Measurements from ENCODE around the gene CTNNA3.
"Not testable (repeated sequence)": the region's sequence is repeated elsewhere in the genome, so short reads cannot be mapped to it uniquely, and the experiment has no call there.

CTNNA3 gene

DNA sequence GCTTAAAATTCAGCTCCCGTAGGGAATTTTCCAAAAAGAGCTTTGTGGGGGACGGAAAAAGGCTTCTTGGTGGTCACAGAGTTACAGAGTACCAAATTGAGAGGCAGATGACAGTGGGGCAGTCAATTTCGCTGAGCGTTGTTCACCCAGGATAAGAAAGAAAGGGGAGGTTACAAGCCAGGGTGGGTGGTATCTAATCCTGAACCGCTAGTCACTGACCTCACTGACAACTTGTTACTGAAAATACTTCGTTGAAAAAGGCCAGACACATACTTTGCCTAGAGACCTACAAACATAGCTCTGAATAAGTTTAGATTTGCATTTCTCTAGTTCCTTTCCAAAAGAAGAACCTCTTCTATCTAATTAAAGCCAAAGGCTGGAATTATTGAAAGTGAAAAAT, at the start of gene CTNNA3:
Gene CTNNA3, minus strand, starts transcription at position 167 of the 400 bp plus-strand sequence.
- DNase-seq = no peak
- ATAC-seq = no peak
- H3K9me3 Mint-ChIP-seq = no peaks in the 10 kb centered on the region
- H3K27ac Mint-ChIP-seq = no peak within 1 kb of the TSS
- H3K27me3 Mint-ChIP-seq = peaks cover 35% of the 10 kb centered on the region
- no peak within 1 kb of the TSS for H3K4me3 Mint-ChIP-seq
- no peaks in the 10 kb centered on the region for H3K4me1 Mint-ChIP-seq

DNA sequence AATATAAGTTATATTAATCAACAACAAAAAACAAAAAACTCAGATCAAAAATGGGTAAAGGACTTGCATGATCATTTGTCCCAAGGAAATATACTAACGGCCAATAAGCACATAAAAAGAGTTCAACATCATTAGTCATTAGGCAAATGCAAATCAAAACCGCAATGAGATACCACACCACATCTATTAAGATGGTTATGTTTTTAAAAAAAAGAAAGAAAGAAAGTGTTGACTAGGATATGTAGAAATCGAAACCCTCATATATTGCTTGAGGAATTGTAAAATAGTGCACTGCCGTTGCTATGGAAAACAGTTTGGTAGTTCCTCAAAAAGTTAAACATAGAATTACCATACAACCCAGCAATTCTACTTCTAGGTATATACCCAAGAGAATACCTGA, 39.4 kb upstream of the CTNNA3 start:
- H3K9me3 Mint-ChIP-seq = no peaks in the 10 kb centered on the region
- H3K27ac Mint-ChIP-seq = no peak overlapping the region
- H3K4me3 Mint-ChIP-seq = no peak overlapping the region
- H3K27me3 Mint-ChIP-seq = no peaks in the 10 kb centered on the region
- no peak for ATAC-seq
- no peak for DNase-seq
- H3K4me1 Mint-ChIP-seq = peaks cover 7% of the 10 kb centered on the region

DNA sequence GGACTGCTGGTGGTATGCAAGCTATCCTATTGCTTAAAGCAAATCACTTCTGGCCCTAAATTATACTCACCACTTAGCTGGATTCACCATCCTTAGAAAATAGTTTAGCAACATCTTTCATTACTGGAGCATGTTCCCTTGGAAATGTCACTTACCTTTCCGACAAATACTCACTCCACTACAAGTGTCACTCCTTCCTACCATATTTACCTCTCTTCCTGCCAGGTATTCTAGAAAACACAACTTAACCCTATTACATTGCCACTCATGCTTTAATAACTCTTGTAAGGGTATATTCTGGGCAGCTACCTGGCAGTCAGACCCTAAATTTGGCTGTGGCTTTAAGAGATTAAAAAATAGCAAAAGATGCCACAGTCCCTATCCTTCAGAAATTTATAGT, 37.5 kb upstream of the CTNNA3 start:
- Mint-ChIP-seq H3K4me1 (peaks cover 7% of the 10 kb centered on the region), H3K27ac (no peak overlapping the region), H3K4me3 (no peak overlapping the region), H3K9me3 (no peaks in the 10 kb centered on the region), H3K27me3 (no peaks in the 10 kb centered on the region)
- DNase-seq (no peak), ATAC-seq (no peak)

DNA sequence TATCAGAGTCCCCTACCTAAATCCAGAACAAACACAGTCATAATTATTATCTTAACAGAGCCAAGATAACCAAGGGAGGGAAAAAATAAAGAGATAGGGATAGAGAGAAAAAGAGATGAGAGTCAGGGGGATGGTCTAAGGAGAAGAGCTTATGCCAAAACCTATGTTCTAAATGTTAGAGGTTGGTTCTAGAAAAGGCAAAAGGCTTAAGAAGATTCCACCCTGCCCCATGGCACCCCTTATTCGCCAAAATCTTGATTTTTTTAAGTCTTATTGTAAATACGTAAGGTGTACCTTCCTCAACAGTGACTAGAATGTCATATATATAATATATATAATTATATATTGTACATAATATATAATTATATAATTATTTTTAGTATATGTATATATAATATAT, 29.6 kb upstream of the CTNNA3 start:
- Mint-ChIP-seq H3K27ac (no peak overlapping the region), H3K9me3 (no peaks in the 10 kb centered on the region), H3K4me3 (no peak overlapping the region), H3K27me3 (no peaks in the 10 kb centered on the region), H3K4me1 (no peaks in the 10 kb centered on the region)
- DNase-seq (no peak), ATAC-seq (no peak)

DNA sequence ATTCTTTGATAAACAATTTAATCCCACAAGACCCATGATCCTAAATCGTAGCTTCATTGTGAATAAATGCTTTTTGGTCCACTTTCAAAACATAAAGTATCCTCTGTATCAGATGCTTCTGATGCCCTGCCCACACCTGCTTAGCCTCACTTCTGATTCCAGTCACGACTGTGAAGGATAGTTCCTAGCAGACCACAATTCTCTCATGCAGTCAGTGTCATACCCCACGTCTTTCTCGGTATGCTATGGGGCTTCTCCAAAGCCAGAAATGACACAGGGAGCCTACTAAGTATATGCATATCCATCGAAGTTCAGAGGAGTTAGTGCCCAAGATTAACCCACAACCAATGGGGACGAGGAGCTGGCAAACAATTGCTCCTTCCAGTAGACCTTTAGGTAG, 27.6 kb upstream of the CTNNA3 start:
- Mint-ChIP-seq H3K4me1 (no peaks in the 10 kb centered on the region), H3K4me3 (no peak overlapping the region), H3K27me3 (peaks cover 7% of the 10 kb centered on the region), H3K27ac (no peak overlapping the region), H3K9me3 (no peaks in the 10 kb centered on the region)
- ATAC-seq (peak; percentile 37), DNase-seq (no peak)

DNA sequence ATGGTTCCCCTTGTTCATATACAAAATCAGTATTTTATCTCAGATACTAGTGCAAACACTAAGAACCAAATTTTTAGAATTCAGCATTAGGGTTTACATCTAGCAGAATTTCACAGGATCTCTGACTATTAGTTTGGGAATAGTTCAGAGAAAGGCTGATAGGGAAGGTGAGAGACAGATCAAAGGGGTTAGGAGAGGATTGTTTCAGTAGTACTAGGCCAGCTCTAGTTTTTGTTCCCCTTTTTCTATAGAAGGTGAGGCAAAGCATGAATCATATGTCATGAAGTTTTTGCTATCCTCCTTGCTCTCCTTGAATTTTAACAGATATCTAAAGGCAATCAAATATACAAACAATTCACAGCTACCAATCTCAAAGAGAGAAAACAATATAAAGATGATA, 26.1 kb upstream of the CTNNA3 start:
- Mint-ChIP-seq H3K4me3 (no peak overlapping the region), H3K9me3 (no peaks in the 10 kb centered on the region), H3K27ac (no peak overlapping the region), H3K27me3 (peaks cover 7% of the 10 kb centered on the region), H3K4me1 (no peaks in the 10 kb centered on the region)
- DNase-seq (no peak), ATAC-seq (no peak)

DNA sequence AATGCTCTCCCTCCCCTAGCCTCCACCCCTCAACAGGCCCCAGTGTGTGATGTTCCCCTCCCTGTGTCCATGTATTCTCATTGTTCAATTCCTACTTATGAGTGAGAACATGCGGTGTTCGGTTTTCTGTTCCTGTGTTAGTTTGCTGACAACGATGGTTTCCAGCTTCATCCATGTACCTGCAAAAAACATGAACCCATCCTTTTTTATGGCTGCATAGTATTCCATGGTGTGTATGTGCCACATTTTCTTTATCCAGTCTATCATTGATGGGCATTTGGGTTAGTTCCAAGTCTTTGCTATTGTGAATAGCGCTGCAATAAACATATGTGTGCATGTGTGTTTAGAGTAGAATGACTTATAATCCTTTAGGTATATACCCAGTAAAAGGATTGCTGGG, 20.5 kb upstream of the CTNNA3 start:
- H3K9me3 Mint-ChIP-seq = peaks cover 0 to 16% of the 10 kb centered on the region in 2 donors
- H3K4me3 Mint-ChIP-seq, H3K27me3 Mint-ChIP-seq, H3K4me1 Mint-ChIP-seq, ATAC-seq, H3K27ac Mint-ChIP-seq, DNase-seq: not testable (repeated sequence)

DNA sequence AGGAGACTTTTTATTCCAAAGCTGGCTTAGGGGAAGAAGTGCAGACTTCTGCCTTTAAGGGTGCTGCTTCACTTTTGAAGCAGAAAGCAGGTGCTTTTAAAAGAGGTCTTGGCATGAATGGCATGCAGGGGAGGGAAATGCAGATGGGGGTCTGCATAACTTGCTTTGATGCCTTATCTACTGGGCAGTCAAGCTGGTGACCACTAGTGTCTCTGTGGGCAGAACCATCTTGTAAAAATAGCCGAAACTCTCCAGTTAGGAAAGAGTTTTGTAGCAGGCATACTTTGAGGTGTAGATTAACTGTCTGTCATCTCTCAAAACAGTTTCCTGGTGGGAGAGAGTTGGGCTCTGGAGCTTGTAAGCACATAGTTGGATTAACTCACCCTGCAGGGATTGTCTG, 9.9 kb upstream of the CTNNA3 start:
- no peak overlapping the region for H3K4me3 Mint-ChIP-seq
- H3K9me3 Mint-ChIP-seq = no peaks in the 10 kb centered on the region
- H3K27ac Mint-ChIP-seq = no peak overlapping the region
- DNase-seq (no peak), ATAC-seq (no peak)
- H3K27me3 Mint-ChIP-seq = no peaks in the 10 kb centered on the region
- H3K4me1 Mint-ChIP-seq = no peaks in the 10 kb centered on the region

DNA sequence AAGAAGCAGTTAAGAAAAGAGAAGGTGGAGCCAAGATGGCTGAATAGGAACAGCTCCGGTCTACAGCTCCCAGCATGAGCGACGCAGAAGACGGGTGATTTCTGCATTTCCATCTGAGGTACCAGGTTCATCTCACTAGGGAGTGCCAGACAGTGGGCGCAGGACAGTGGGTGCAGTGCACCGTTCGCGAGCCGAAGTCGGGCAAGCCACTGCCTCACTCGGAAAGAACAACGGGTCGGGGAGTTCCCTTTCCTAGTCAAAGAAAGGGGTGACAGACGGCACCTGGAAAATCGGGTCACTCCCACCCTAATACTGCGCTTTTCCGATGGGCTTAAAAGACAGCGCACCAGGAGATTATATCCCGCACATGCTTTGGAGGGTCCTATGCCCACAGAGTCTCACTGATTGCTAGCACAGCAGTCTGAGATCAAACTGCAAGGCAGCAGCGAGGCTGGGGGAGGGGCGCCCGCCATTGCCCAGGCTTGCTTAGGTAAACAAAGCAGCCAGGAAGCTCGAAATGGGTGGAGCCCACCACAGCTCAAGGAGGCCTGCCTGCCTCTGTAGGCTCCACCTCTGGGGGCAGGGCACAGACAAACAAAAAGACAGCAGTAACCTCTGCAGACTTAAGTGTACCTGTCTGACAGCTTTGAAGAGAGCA, 3.7 kb upstream of the CTNNA3 start:
- H3K27me3 Mint-ChIP-seq = peaks cover 23% of the 10 kb centered on the region
- DNase-seq, H3K4me3 Mint-ChIP-seq, ATAC-seq, H3K27ac Mint-ChIP-seq, H3K4me1 Mint-ChIP-seq, H3K9me3 Mint-ChIP-seq: not testable (repeated sequence)

DNA sequence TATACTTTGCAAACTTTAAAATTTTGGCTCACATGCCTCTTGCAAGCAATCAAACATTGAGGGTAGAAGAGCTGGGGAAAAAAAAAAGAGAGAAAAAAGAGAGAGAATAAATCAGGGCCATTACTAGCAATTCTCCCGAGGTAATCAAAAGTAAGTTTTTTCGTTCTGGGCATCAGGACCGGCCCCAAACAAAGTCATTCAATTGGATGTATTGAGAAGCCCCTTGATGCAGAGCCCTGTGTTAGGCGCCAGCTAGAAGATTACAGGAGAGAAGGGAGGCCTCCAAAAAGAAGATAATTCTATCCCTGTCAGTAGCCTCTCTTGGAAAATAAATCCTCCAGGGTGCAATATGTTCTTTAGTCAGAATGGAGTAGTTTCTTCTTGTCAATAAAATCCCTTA, 2.2 kb upstream of the CTNNA3 start:
- DNase-seq (no peak), ATAC-seq (no peak)

DNA sequence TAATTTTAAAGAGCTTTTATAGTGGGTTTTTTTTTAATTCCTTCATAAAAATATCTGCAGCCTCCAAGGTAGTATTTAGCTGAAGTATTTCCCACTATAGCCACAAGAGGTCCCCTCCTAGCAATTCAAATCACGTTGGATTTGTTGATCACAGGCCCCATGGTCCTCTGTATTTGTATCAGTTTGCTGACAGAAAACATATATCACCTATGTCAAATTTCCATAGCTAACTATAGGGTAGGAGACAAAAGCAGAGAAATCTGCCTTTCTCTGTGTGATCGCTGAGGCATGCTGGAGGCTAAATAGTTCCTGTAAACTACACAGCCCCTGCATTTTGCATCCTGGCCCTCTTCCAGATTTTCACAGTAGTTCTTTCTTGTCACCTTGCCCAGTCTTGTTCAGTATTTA, 1.7 kb upstream of the CTNNA3 start:
- ATAC-seq (peak; percentile 80), DNase-seq (peak; percentile 6 to 18)
- Mint-ChIP-seq H3K9me3 (no peaks in the 10 kb centered on the region), H3K27me3 (peaks cover 35% of the 10 kb centered on the region), H3K27ac (no peak overlapping the region), H3K4me3 (no peak overlapping the region), H3K4me1 (no peaks in the 10 kb centered on the region)

More for the DNA sequence above, 2.2 kb upstream of the CTNNA3 start:
- H3K9me3 Mint-ChIP-seq = no peaks in the 10 kb centered on the region
- no peak overlapping the region for H3K27ac Mint-ChIP-seq
- H3K4me1 Mint-ChIP-seq = no peaks in the 10 kb centered on the region
- H3K4me3 Mint-ChIP-seq = no peak overlapping the region
- H3K27me3 Mint-ChIP-seq = peaks cover 31% of the 10 kb centered on the region

DNA sequence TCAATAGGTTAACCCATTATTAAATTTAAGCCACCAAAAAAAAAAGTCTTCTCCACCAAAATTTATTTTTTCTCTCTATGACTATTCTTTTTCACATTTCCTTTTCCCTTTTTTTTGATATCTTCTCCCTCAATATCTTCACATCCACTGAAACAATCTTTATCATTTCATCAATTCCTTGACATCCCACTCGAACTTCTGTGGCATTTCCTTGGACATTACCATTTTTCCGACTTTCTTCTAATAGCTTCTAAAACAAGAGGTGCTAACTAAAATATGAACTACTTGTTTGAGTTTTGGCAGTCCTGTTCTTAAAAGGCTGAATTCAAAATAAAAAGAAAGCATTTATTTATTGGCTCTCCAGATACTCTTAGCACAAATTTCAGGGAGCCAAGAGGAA, 684 bp upstream of the CTNNA3 start:
- no peaks in the 10 kb centered on the region for H3K9me3 Mint-ChIP-seq
- no peak overlapping the region for H3K4me3 Mint-ChIP-seq
- no peak overlapping the region for H3K27ac Mint-ChIP-seq
- H3K4me1 Mint-ChIP-seq = no peaks in the 10 kb centered on the region
- H3K27me3 Mint-ChIP-seq = peaks cover 35% of the 10 kb centered on the region
- ATAC-seq (no peak), DNase-seq (no peak)

DNA sequence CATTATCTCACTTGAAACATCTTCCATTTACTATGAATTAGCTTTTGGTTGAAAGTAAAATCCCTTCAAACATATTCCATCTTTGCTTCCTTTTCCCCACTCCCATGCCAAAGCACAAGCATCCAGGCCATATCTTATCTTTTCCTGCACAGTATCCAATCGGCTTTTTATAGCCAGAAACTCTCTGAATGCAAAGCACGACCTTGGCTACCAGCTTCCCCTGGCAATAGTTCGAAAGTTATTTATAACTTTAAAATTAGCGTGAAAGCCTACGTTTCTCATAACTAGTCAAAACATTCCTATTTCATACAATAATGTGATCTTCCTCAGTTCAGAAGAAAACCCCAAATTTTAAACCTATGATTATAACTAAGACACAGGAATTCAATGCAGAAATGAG, 440 bp downstream of the CTNNA3 start:
- Mint-ChIP-seq H3K27me3 (peaks cover 35% of the 10 kb centered on the region), H3K4me1 (no peaks in the 10 kb centered on the region), H3K27ac (no peak overlapping the region), H3K4me3 (no peak overlapping the region), H3K9me3 (no peaks in the 10 kb centered on the region)
- ATAC-seq (no peak), DNase-seq (no peak)

DNA sequence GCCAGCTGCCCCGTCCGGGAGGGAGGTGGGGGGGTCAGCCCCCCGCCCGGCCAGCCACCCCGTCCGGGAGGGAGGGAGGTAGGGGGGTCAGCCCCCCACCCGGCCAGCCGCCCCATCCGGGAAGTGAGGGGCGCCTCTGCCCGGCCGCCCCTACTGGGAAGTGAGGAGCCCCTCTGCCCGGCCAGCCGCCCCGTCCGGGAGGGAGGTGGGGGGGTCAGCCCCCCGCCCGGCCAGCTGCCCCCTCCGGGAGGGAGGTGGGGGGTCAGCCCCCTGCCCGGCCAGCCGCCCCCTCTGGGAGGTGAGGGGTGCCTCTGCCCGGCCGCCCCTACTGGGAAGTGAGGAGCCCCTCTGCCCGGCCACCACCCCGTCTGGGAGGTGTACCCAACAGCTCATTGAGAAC, 4.1 kb downstream of the CTNNA3 start:
- not testable (repeated sequence) for H3K4me1 Mint-ChIP-seq, H3K27ac Mint-ChIP-seq, H3K4me3 Mint-ChIP-seq, DNase-seq, H3K9me3 Mint-ChIP-seq, ATAC-seq
- peaks cover 33% of the 10 kb centered on the region for H3K27me3 Mint-ChIP-seq

DNA sequence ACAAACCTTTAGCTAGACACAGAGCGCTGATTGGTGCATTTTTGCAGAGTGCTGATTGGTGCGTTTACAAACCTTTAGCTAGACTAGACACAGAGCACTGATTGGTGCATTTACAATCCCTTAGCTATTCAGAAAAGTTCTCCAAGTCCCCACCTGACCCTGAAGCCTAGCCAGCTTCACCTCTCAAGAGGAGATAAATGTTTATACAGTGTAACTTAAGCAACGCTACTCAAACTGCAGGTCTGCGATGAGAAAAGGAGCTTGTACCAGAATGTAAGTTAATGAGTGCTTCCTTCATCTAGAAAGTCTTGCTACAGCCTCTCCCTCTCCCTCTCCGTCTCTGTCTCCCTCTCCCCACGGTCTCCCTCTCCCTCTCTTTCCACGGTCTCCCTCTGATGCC, 5.5 kb downstream of the CTNNA3 start:
- not testable (repeated sequence) for H3K27ac Mint-ChIP-seq, H3K4me1 Mint-ChIP-seq, ATAC-seq, H3K4me3 Mint-ChIP-seq, H3K9me3 Mint-ChIP-seq, DNase-seq
- peaks cover 20% of the 10 kb centered on the region for H3K27me3 Mint-ChIP-seq

DNA sequence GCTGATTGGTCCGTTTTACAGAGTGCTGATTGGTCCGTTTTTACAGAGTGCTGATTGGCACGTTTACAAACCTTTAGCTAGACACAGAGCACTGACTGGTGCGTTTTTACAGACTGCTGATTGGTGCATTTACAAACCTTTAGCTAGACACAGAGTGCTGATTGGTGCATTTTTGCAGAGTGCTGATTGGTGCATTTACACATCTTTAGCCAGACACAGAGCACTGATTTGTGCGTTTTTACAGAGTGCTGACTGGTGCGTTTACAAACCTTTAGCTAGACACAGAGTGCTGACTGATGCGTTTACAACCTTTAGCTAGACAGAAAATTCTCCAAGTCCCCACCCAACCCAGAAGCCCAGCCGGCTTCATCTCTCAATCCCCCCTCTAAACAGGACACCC, 11.9 kb downstream of the CTNNA3 start:
- not testable (repeated sequence) for H3K4me1 Mint-ChIP-seq, H3K4me3 Mint-ChIP-seq, H3K27me3 Mint-ChIP-seq, ATAC-seq, DNase-seq, H3K27ac Mint-ChIP-seq
- peaks cover 21 to 35% of the 10 kb centered on the region in 2 donors for H3K9me3 Mint-ChIP-seq

DNA sequence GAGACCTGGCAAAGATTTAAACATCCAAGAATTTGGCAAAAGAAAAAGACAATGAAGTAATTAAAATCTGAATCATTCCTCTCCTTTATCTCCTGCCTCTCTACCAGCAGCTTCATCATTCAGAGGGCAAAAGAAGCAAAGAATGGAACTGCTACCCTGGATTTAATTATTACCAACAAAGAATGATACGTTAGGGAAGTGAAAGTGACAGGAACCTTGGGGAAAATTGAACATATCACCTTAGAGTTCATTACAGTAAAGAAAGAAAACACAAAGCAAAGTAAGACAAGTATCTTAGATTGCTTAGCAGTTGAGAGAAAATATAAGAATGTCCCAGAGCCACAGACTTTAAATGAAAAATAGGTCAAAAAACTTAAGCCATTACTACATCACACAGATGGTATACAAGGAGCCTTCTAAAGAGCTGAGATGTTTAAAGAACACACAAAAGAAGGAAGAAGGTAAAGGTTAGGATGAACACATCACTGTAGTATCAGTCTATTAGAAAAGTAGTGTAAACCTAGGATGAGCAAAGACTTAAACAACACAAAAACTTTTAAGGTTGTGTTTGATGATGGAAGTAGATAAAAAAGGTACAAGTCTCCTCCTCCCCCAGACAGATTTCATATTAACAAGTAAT, 17.5 kb downstream of the CTNNA3 start:
- Mint-ChIP-seq H3K27me3 (peaks cover 27% of the 10 kb centered on the region), H3K9me3 (peaks cover 5 to 10% of the 10 kb centered on the region in 2 donors), H3K4me3 (no peak overlapping the region), H3K4me1 (no peaks in the 10 kb centered on the region), H3K27ac (no peak overlapping the region)
- no peak for DNase-seq
- no peak for ATAC-seq

Data from stimulated activated naive CD8-positive, alpha-beta T cell treated with anti-CD3 and anti-CD28 coated beads, Interleukin-15, amount 100 ng/mL, for 72 hours (primary cell).